Measurements from ENCODE around the gene BRME1. TPM values are rescaled to one million over a fixed set of nuclear protein-coding genes. Genes with fewer than 3 reads are reported as not detected.

Gene BRME1
- total and polyA plus RNA-seq, 2 of the 13 experiments (the other 11 are each of a cell fraction or from before 2014, with no cell fraction given) = 0.74 to 1.5 TPM

DNA sequence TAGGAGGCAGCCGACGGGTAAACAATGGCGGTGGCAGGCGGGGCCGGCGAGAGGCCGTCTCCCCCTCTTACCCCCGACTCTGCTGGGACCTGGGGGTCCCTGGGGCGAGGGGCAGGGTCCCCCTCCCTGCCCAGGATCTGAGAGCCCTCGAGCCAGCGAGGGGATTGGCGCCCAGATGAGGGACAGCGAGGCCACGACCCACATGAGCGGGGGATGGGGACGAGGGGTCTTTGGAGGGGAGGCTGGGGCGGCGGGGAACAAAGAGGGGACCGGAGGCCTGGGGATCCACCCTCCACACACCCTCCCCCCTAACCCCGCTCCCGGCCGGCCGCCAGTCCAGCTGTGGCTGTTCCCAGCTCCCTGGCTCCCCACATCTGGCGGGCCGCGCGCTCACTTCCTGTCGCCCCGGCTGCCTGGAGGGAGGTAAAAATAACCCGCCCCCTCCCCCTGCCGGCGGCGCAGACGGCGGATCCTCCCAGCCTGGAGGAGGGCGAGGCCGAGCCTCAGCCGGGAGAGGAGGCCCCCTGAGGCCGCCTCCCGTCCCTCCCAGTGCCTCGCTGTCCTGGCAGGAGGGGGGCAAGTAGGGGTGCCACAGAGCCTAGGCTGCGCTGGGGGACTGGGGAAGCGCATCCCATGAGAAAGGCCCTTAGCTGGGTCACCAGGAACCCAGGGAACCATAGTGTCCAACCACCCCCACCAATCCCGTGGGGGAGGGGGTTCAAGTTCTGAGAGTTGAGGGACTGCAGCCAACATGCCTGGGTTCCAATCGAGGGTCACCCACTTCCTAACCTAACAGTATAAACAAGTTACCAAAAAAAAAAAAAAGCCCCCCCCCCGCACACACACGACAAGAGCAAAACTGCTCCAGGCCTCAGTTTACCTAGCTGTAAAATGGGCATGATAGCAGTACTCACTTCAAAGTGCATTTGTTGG lies 58.2 kb downstream of the BRME1 start (continued):
- no peak for TF ChIP-seq CREBL2 (CRISPR knock-in tag; IDR thresholded peaks at IDR 0.05; ENCODE audit: borderline replicate concordance)
- TF ChIP-seq SNAI1 (CRISPR knock-in tag; IDR thresholded peaks at IDR 0.05; ENCODE audit: borderline replicate concordance) = 0 out of 2 replicates have a peak, but pooled peaks have one; percentile 18
- peak; percentile 24; the same call in 1 of the 2 replicates for TF ChIP-seq ATF3 (CRISPR knock-in tag; IDR thresholded peaks at IDR 0.05)
- TF ChIP-seq FUBP1 (CRISPR knock-in tag; IDR thresholded peaks at IDR 0.05; ENCODE audit: borderline replicate concordance) = no peak
- no peak; the same call in 1 of the 2 replicates for TF ChIP-seq KMT2A (CRISPR knock-in tag; IDR thresholded peaks at IDR 0.05)
- TF ChIP-seq ZBTB8A (CRISPR knock-in tag; IDR thresholded peaks at IDR 0.05; ENCODE audit: borderline replicate concordance, low read depth) = no peak
- no peak for TF ChIP-seq KDM6A (CRISPR knock-in tag; IDR thresholded peaks at IDR 0.05; ENCODE audit: low read depth)
- TF ChIP-seq PLRG1 (conservative IDR thresholded peaks at IDR 0.05) = no peak
- no peak for TF ChIP-seq CEBPB (IDR thresholded peaks at IDR 0.05; ENCODE audit: borderline replicate concordance, low read depth, low read length)
- TF ChIP-seq ZNF383 (CRISPR knock-in tag; IDR thresholded peaks at IDR 0.05; ENCODE audit: borderline replicate concordance) = no peak
- no peak for TF ChIP-seq EZH2 (conservative IDR thresholded peaks at IDR 0.05; ENCODE audit: low read depth, low read length)
- no peak for TF ChIP-seq ZNF484 (CRISPR knock-in tag; IDR thresholded peaks at IDR 0.05; ENCODE audit: borderline replicate concordance, low read depth)
- no peak for TF ChIP-seq ZNF678 (CRISPR knock-in tag; IDR thresholded peaks at IDR 0.05)
- TF ChIP-seq SMAD3 (CRISPR knock-in tag; IDR thresholded peaks at IDR 0.05) = no peak
- TF ChIP-seq GFI1 (CRISPR knock-in tag; IDR thresholded peaks at IDR 0.05; ENCODE audit: borderline replicate concordance) = no peak
- TF ChIP-seq NR2F2 (IDR thresholded peaks at IDR 0.05; ENCODE audit: borderline replicate concordance, low read depth) = peak; percentile 5; the same call in 1 of the 2 replicates
- peak; percentile 93; the same call in 1 of the 2 replicates for TF ChIP-seq ZNF142 (CRISPR knock-in tag; IDR thresholded peaks at IDR 0.05)
- no peak for TF ChIP-seq SNRNP70 (IDR thresholded peaks at IDR 0.05; ENCODE audit: low read depth, low read length)
- TF ChIP-seq ZFP62 (CRISPR knock-in tag; IDR thresholded peaks at IDR 0.05) = no peak
